Panc1 (cell line): ENCODE measurements around the gene VPS41. TPM values are rescaled to one million over a fixed set of nuclear protein-coding genes. Genes with fewer than 3 reads are reported as not detected.

Experiments used
- ATAC-seq: fragments of 200-7000 bp; cut with Tn5 transposase; 2 replicates; pipeline ENCODE4 v1.9.1; 2020; ENCODE audit warnings: mild to moderate bottlenecking, moderate library complexity
- BruUV-seq: library from RNA; stranded (reverse); fragments of 400-500 nt; replicated peaks from 2 replicates; lab custom pipeline; 2021; lab: Mats Ljungman, UMichigan
- CTCF ChIA-PET: fragments of 300-600 bp; sonication (Branson Sonifier 250); formaldehyde crosslinking; loops from one replicate; lab custom pipeline; 2022; ENCODE audit warnings: antibody characterized with exemption; lab: Charles Lee
- POLR2A ChIA-PET: fragments of 300-600 bp; sonication (Branson Sonifier 250); formaldehyde crosslinking; loops from one replicate; lab custom pipeline; 2022; ENCODE audit warnings: antibody characterized with exemption; lab: Charles Lee
- DNase-seq: peaks from one replicate; pipeline ENCODE4 v3.0.0-alpha.2; 2010; ENCODE audit warnings: low read depth, low spot score
- H3K27ac ChIP-seq: 2 replicates; pipeline ENCODE4 v1.5.1; 2011; ENCODE audit warnings: mild to moderate bottlenecking, low read length, inconsistent platforms
- H3K27me3 ChIP-seq: fragments of 200-500 bp; sonication (Bioruptor generic); 2 replicates; pipeline ENCODE4 v1.6.0; 2014; ENCODE audit warnings: low read length, inconsistent platforms; ENCODE audit not compliant: control insufficient read depth, insufficient read depth
- H3K36me3 ChIP-seq: fragments of 200-500 bp; sonication (Bioruptor generic); 2 replicates; pipeline ENCODE4 v1.5.1; 2014; ENCODE audit warnings: inconsistent platforms, mild to moderate bottlenecking, low read length, moderate library complexity; ENCODE audit not compliant: control insufficient read depth, insufficient read depth
- H3K4me1 ChIP-seq: 2 replicates; pipeline ENCODE4 v1.5.1; 2011; ENCODE audit warnings: inconsistent platforms, mild to moderate bottlenecking, low read length, moderate library complexity; ENCODE audit not compliant: control insufficient read depth, insufficient read depth
- H3K4me3 ChIP-seq, 2 experiments: 2 replicates each; pipeline ENCODE4 v1.5.1; 2011 to 2012; ENCODE audit warnings: low read depth in 2 of 2, low read length in 2 of 2, mild to moderate bottlenecking in 2 of 2, inconsistent platforms in 1 of 2, moderate library complexity in 1 of 2
- H3K9me3 ChIP-seq: fragments of 200-500 bp; sonication (Bioruptor generic); 2 replicates; pipeline ENCODE4 v1.5.1; 2014; ENCODE audit warnings: low read depth, mild to moderate bottlenecking, inconsistent platforms, low read length, moderate library complexity; ENCODE audit not compliant: control insufficient read depth, insufficient read depth
- CTCF ChIP-seq: fragments of 450-650 bp; IDR thresholded peaks from 2 replicates; pipeline ENCODE4 v1.5.1; 2017; ENCODE audit warnings: mild to moderate bottlenecking
- POLR2AphosphoS5 ChIP-seq: IDR thresholded peaks from 2 replicates; pipeline ENCODE4 v1.6.1; 2012; ENCODE audit warnings: mild to moderate bottlenecking, low read depth, low read length, moderate library complexity
- SIN3A ChIP-seq: IDR thresholded peaks from 2 replicates; pipeline ENCODE4 v1.6.1; 2012; ENCODE audit warnings: low read depth, mild to moderate bottlenecking, low read length, moderate library complexity, borderline replicate concordance; ENCODE audit not compliant: insufficient read depth
- TCF7L2 ChIP-seq: IDR thresholded peaks from 2 replicates; pipeline ENCODE4 v1.6.1; 2011; ENCODE audit warnings: mild to moderate bottlenecking, low read depth, low read length, inconsistent platforms
- in situ Hi-C: cut with HindIII; loops from 2 replicates; pipeline ENCODE4 v1.10.0; 2016; ENCODE audit warnings: low sequenced_read_pairs, low pct_unique_long_range_greater_than_20kb
- intact Hi-C: fragments of 100-400 bp; cut with micrococcal nuclease; formaldehyde crosslinking; loops from one replicate; pipeline ENCODE4 v1.10.0; 2022; ENCODE audit not compliant: unreplicated experiment
- total RNA-seq: library from RNA; stranded (reverse); gene quantifications from one replicate; pipeline ENCODE4 v1.2.1, GENCODE V29; 2021; ENCODE audit not compliant: unreplicated experiment
- TF ChIP-seq, protein P1 (sequence below), 2 experiments: IDR thresholded peaks; 2 replicates each; pipeline ENCODE4 v1.6.1; 2011 to 2012; ENCODE audit warnings: low read depth in 2 of 2, control low read depth in 1 of 2, low read length in 1 of 2, mild to moderate bottlenecking in 1 of 2, moderate library complexity in 1 of 2; ENCODE audit not compliant: insufficient read depth in 1 of 2

Gene VPS41
- total RNA-seq, 1 experiment from 2014 or later: 127 TPM

DNA sequence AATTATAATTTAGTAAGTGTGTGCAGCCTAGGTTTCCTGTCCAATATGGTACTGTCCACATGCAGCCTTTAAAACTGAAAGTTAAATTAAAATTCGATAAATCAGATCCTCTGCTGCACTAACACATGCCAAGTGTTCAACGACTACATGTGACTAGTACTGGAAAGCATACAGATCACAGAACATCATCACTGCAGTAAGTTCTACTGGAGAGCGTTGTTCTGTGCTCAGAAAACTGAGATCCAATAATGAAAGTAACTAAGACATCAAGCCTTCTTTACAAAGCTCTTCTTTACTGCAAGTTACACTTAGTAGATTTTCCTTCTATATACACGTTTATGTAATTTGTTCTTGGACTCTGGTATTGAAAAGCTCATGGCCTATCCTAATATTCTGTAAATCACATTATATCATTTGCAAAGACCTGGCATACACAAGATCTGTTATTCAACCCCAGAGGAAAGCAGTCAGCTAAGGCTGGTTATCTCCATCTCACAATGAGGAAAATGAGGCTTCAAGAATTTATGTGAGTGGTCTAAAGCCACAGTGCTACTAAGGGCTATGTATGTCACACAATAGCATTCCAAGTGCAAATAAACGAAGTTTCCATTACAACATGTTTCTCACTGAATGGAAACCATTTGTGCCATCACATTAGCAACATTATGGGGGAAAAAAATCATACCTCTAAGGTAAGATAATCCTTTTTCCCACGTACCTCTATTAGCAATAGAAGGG, 77.6 kb downstream of the VPS41 start:
- Histone ChIP-seq H3K9me3 (no peaks in the 10 kb centered on the region), H3K36me3 (no peaks in the 10 kb centered on the region), H3K27ac (no peak overlapping the region), H3K4me3 (no peak overlapping the region), H3K4me1 (peaks cover 5% of the 10 kb centered on the region; the same call in 1 of the 2 replicates), H3K27me3 (no peaks in the 10 kb centered on the region)
- TF ChIP-seq, protein P1, sequence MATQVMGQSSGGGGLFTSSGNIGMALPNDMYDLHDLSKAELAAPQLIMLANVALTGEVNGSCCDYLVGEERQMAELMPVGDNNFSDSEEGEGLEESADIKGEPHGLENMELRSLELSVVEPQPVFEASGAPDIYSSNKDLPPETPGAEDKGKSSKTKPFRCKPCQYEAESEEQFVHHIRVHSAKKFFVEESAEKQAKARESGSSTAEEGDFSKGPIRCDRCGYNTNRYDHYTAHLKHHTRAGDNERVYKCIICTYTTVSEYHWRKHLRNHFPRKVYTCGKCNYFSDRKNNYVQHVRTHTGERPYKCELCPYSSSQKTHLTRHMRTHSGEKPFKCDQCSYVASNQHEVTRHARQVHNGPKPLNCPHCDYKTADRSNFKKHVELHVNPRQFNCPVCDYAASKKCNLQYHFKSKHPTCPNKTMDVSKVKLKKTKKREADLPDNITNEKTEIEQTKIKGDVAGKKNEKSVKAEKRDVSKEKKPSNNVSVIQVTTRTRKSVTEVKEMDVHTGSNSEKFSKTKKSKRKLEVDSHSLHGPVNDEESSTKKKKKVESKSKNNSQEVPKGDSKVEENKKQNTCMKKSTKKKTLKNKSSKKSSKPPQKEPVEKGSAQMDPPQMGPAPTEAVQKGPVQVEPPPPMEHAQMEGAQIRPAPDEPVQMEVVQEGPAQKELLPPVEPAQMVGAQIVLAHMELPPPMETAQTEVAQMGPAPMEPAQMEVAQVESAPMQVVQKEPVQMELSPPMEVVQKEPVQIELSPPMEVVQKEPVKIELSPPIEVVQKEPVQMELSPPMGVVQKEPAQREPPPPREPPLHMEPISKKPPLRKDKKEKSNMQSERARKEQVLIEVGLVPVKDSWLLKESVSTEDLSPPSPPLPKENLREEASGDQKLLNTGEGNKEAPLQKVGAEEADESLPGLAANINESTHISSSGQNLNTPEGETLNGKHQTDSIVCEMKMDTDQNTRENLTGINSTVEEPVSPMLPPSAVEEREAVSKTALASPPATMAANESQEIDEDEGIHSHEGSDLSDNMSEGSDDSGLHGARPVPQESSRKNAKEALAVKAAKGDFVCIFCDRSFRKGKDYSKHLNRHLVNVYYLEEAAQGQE (IDR thresholded peaks at IDR 0.05; ENCODE audit: insufficient read depth in 1 of 2, low read depth in 2 of 2, low read length in 1 of 2): no peak
- TF ChIP-seq TCF7L2: no peak
- TF ChIP-seq POLR2AphosphoS5: no peak
- no peak for TF ChIP-seq SIN3A
- no peak for TF ChIP-seq CTCF
- ChIA-PET CTCF (interaction anchor here (0.7 kb wide), 1 partner anchor 10 kb away, joined by 6 read pairs; no protein-coding TSS in a partner anchor), POLR2A (no interaction called here)
- in situ Hi-C loops (no loop called here), intact Hi-C loops (no loop called here)
- ATAC-seq: no peak
- BruUV-seq: no TSS peak
- no peak for DNase-seq

GRCh38 chr7:38830826-38831225, 78.2 kb downstream of the VPS41 start:
- no peak for DNase-seq
- ChIA-PET CTCF (no interaction called here), POLR2A (no interaction called here)
- Histone ChIP-seq H3K27me3 (no peaks in the 10 kb centered on the region), H3K4me3 (no peak overlapping the region), H3K4me1 (peaks cover 5% of the 10 kb centered on the region; the same call in 1 of the 2 replicates), H3K9me3 (no peaks in the 10 kb centered on the region), H3K36me3 (no peaks in the 10 kb centered on the region), H3K27ac (no peak overlapping the region)
- ATAC-seq: no peak
- no peak for TF ChIP-seq POLR2AphosphoS5
- TF ChIP-seq, protein P1 (IDR thresholded peaks at IDR 0.05; ENCODE audit: insufficient read depth in 1 of 2, low read depth in 2 of 2, low read length in 1 of 2): no peak
- no peak for TF ChIP-seq TCF7L2
- no peak for TF ChIP-seq CTCF
- TF ChIP-seq SIN3A: no peak
- in situ Hi-C loops (no loop called here), intact Hi-C loops (no loop called here)
- no TSS peak for BruUV-seq
